Body of pancreas (tissue), 4 donors: ENCODE results near the gene CDKN1B.

Experiments used
- POLR2A ChIP-seq, 3 donors: fragments of 450-650 bp; IDR thresholded peaks; one replicate each; pipeline ENCODE4 v1.6.1; 2016; ENCODE audit warnings: antibody characterized with exemption in 3 of 3, mild to moderate bottlenecking in 2 of 3
- TF ChIP-seq, protein P1 (sequence below), 7 experiments: fragments of 450-650 bp in 4 of 7; fragments of 200-600 bp in 3 of 7; sonication (generic) in 3 of 7; IDR thresholded peaks; one replicate each; pipeline ENCODE4 v1.5.1; 2016 to 2019; ENCODE audit warnings: antibody characterized with exemption in 7 of 7

DNA sequence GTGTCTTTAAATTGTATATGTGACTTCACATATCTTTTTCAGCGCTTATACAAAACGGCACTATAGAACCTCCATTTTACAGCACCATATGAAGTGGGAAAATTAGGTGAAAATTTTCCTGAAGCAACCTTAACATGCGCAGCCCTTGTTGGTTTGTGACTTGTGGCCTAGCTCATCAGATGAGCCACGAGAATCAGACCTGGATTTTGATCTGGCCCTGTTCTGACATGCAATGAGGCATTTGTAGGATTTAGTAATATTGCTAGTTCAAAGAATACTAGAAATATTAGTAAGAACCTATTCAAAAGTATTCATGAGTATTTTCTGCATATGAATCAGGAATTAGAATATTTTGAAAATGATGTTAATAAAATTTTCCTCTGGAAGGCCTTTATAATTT, 2.9 kb downstream of the CDKN1B start:
- TF ChIP-seq, protein P1, sequence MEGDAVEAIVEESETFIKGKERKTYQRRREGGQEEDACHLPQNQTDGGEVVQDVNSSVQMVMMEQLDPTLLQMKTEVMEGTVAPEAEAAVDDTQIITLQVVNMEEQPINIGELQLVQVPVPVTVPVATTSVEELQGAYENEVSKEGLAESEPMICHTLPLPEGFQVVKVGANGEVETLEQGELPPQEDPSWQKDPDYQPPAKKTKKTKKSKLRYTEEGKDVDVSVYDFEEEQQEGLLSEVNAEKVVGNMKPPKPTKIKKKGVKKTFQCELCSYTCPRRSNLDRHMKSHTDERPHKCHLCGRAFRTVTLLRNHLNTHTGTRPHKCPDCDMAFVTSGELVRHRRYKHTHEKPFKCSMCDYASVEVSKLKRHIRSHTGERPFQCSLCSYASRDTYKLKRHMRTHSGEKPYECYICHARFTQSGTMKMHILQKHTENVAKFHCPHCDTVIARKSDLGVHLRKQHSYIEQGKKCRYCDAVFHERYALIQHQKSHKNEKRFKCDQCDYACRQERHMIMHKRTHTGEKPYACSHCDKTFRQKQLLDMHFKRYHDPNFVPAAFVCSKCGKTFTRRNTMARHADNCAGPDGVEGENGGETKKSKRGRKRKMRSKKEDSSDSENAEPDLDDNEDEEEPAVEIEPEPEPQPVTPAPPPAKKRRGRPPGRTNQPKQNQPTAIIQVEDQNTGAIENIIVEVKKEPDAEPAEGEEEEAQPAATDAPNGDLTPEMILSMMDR (IDR thresholded peaks at IDR 0.05), result no peak
- no peak for TF ChIP-seq POLR2A (IDR thresholded peaks at IDR 0.05)
